ENCODE data around the gene MT1G. TPM values are rescaled to one million over a fixed set of nuclear protein-coding genes. Genes with fewer than 3 reads are reported as not detected.

Gene MT1G
- total RNA-seq, 1 experiment from 2014 or later, result 2.2 TPM

GRCh38 chr16:56702836-56703235 is 35.0 kb upstream of the MT1G start:
- no peak for TF ChIP-seq POLR2AphosphoS5 (IDR thresholded peaks at IDR 0.05; ENCODE audit: low read depth, low read length)
- TF ChIP-seq TCF7L2 (IDR thresholded peaks at IDR 0.05; ENCODE audit: low read depth, low read length), result no peak
- TF ChIP-seq CTCF (IDR thresholded peaks at IDR 0.05), result no peak
- no peak for TF ChIP-seq SIN3A (IDR thresholded peaks at IDR 0.05; ENCODE audit: borderline replicate concordance, insufficient read depth, low read depth, low read length)
- TF ChIP-seq, protein P1, sequence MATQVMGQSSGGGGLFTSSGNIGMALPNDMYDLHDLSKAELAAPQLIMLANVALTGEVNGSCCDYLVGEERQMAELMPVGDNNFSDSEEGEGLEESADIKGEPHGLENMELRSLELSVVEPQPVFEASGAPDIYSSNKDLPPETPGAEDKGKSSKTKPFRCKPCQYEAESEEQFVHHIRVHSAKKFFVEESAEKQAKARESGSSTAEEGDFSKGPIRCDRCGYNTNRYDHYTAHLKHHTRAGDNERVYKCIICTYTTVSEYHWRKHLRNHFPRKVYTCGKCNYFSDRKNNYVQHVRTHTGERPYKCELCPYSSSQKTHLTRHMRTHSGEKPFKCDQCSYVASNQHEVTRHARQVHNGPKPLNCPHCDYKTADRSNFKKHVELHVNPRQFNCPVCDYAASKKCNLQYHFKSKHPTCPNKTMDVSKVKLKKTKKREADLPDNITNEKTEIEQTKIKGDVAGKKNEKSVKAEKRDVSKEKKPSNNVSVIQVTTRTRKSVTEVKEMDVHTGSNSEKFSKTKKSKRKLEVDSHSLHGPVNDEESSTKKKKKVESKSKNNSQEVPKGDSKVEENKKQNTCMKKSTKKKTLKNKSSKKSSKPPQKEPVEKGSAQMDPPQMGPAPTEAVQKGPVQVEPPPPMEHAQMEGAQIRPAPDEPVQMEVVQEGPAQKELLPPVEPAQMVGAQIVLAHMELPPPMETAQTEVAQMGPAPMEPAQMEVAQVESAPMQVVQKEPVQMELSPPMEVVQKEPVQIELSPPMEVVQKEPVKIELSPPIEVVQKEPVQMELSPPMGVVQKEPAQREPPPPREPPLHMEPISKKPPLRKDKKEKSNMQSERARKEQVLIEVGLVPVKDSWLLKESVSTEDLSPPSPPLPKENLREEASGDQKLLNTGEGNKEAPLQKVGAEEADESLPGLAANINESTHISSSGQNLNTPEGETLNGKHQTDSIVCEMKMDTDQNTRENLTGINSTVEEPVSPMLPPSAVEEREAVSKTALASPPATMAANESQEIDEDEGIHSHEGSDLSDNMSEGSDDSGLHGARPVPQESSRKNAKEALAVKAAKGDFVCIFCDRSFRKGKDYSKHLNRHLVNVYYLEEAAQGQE (IDR thresholded peaks at IDR 0.05; ENCODE audit: insufficient read depth in 1 of 2, low read depth in 2 of 2, low read length in 1 of 2), result no peak
- ATAC-seq (no peak), DNase-seq (ENCODE audit: low read depth, low spot score) (no peak)
- ChIA-PET CTCF (interaction anchor here (1.9 kb wide), 1 partner anchor 99 kb away, joined by 12 read pairs; no protein-coding TSS in a partner anchor), POLR2A (no interaction called here)
- no peaks in the 10 kb centered on the region for H3K4me1 ChIP-seq (ENCODE audit: control insufficient read depth, insufficient read depth, low read length)
- H3K4me3 ChIP-seq (ENCODE audit: low read depth in 2 of 2, low read length in 2 of 2), result no peak overlapping the region
- intact Hi-C loops (cut with micrococcal nuclease; ENCODE audit: unreplicated experiment), result loop anchor here (5.0 kb wide), 2 partner anchors 96 to 191 kb away; partner anchors contain the start of gene MT2A
- in situ Hi-C loops (cut with HindIII; ENCODE audit: low pct_unique_long_range_greater_than_20kb, low sequenced_read_pairs), result no loop called here
- H3K9me3 ChIP-seq (ENCODE audit: control insufficient read depth, insufficient read depth, low read depth, low read length), result no peaks in the 10 kb centered on the region
- H3K36me3 ChIP-seq (ENCODE audit: control insufficient read depth, insufficient read depth, low read length), result no peaks in the 10 kb centered on the region
- H3K27me3 ChIP-seq (ENCODE audit: control insufficient read depth, insufficient read depth, low read length), result no peaks in the 10 kb centered on the region
- no TSS peak for BruUV-seq (replicated peaks)
- H3K27ac ChIP-seq (ENCODE audit: low read length), result no peak overlapping the region; the same call in 1 of the 2 replicates

- no peak for ATAC-seq
- intact Hi-C loops (cut with micrococcal nuclease; ENCODE audit: unreplicated experiment) (loop anchor here (5.0 kb wide), 2 partner anchors 94 to 189 kb away; partner anchors contain the start of gene MT2A), in situ Hi-C loops (cut with HindIII; ENCODE audit: low pct_unique_long_range_greater_than_20kb, low sequenced_read_pairs) (no loop called here)
- no peaks in the 10 kb centered on the region for H3K27me3 ChIP-seq (ENCODE audit: control insufficient read depth, insufficient read depth, low read length)
- TF ChIP-seq TCF7L2 (IDR thresholded peaks at IDR 0.05; ENCODE audit: low read depth, low read length), result no peak
- TF ChIP-seq CTCF (IDR thresholded peaks at IDR 0.05), result no peak
- no peak for TF ChIP-seq SIN3A (IDR thresholded peaks at IDR 0.05; ENCODE audit: borderline replicate concordance, insufficient read depth, low read depth, low read length)
- TF ChIP-seq, protein P1 (IDR thresholded peaks at IDR 0.05; ENCODE audit: insufficient read depth in 1 of 2, low read depth in 2 of 2, low read length in 1 of 2), result no peak
- no peak for TF ChIP-seq POLR2AphosphoS5 (IDR thresholded peaks at IDR 0.05; ENCODE audit: low read depth, low read length)
- DNase-seq (ENCODE audit: low read depth, low spot score), result no peak
- no peaks in the 10 kb centered on the region for H3K36me3 ChIP-seq (ENCODE audit: control insufficient read depth, insufficient read depth, low read length)
- H3K27ac ChIP-seq (ENCODE audit: low read length), result no peak overlapping the region; the same call in 1 of the 2 replicates
- ChIA-PET POLR2A (interaction anchor here (0.7 kb wide), 1 partner anchor 24 kb away, joined by 6 read pairs; no protein-coding TSS in a partner anchor), CTCF (interaction anchor here (0.6 to 1.9 kb wide), 7 partner anchors 18 to 184 kb away, joined by 3 to 12 read pairs (median 5); no protein-coding TSS in a partner anchor)
- no peak overlapping the region for H3K4me3 ChIP-seq (ENCODE audit: low read depth in 2 of 2, low read length in 2 of 2)
- peaks cover 3% of the 10 kb centered on the region; the same call in 1 of the 2 replicates for H3K9me3 ChIP-seq (ENCODE audit: control insufficient read depth, insufficient read depth, low read depth, low read length)
- no TSS peak for BruUV-seq (replicated peaks)
- no peaks in the 10 kb centered on the region for H3K4me1 ChIP-seq (ENCODE audit: control insufficient read depth, insufficient read depth, low read length)
Measured at GRCh38 chr16:56701534-56701933, 33.7 kb upstream of the MT1G start.

Data from Panc1 (cell line).